IMR-90 (cell line): Measurements from ENCODE around the gene RASGRF2. TPM values are rescaled to one million over a fixed set of nuclear protein-coding genes. Genes with fewer than 3 reads are reported as not detected.
A peak's percentile ranks its signal among the peaks of the same experiment; 100 is the strongest.

ENCODE experiments used
- ATAC-seq: fragments of 200-7000 bp; cut with Tn5 transposase; 2 replicates; pipeline ENCODE4 v1.9.1; 2020; ENCODE audit warnings: low read depth, mild to moderate bottlenecking, moderate library complexity
- BruUV-seq: library from RNA; stranded (reverse); fragments of 400-500 nt; replicated peaks from 2 replicates; lab custom pipeline; 2021; lab: Mats Ljungman, UMichigan
- CTCF ChIA-PET: fragments of 300-600 bp; formaldehyde crosslinking; extraction: SDS; loops from one replicate; lab custom pipeline; 2021; ENCODE audit warnings: antibody characterized with exemption; lab: Yijun Ruan, JAX
- POLR2A ChIA-PET: fragments of 300-600 bp; sonication (Branson Sonifier 250); formaldehyde crosslinking; loops from one replicate; lab custom pipeline; 2022; ENCODE audit warnings: antibody characterized with exemption; ENCODE audit not compliant: unreplicated experiment; lab: Charles Lee
- DNase-seq: peaks from one replicate; pipeline ENCODE4 v3.0.0; 2013
- H2AFZ ChIP-seq: replicated peaks from 2 replicates; pipeline ENCODE3; 2013; ENCODE audit warnings: low read length, mild to moderate bottlenecking; ENCODE audit not compliant: poor library complexity
- H2AK5ac ChIP-seq: 2 replicates; pipeline ENCODE4 v1.6.1; 2013; ENCODE audit warnings: low read depth, low read length, inconsistent platforms
- H2AK9ac ChIP-seq: replicated peaks from 2 replicates; pipeline ENCODE3; 2013; ENCODE audit warnings: mild to moderate bottlenecking, low read depth, low read length, moderate library complexity; ENCODE audit not compliant: poor library complexity
- H2BK120ac ChIP-seq: 2 replicates; pipeline ENCODE4 v1.6.1; 2013; ENCODE audit warnings: low read depth, low read length, inconsistent platforms
- H2BK15ac ChIP-seq: 3 replicates; pipeline ENCODE4 v1.6.1; 2013; ENCODE audit warnings: low read depth, low read length, inconsistent platforms
- H2BK20ac ChIP-seq: 2 replicates; pipeline ENCODE4 v1.6.1; 2013; ENCODE audit warnings: low read depth, mild to moderate bottlenecking, inconsistent platforms, low read length, moderate library complexity
- H2BK5ac ChIP-seq: 2 replicates; pipeline ENCODE4 v1.6.1; 2013; ENCODE audit warnings: mild to moderate bottlenecking, low read depth, low read length, inconsistent platforms; ENCODE audit not compliant: poor library complexity, severe bottlenecking
- H3K14ac ChIP-seq: replicated peaks from 2 replicates; pipeline ENCODE4 v1.6.1; 2013; ENCODE audit warnings: low read depth, low read length, inconsistent platforms
- H3K18ac ChIP-seq: 2 replicates; pipeline ENCODE4 v1.6.1; 2013; ENCODE audit warnings: low read depth, low read length, control low read depth
- H3K23ac ChIP-seq: 2 replicates; pipeline ENCODE4 v1.6.1; 2013; ENCODE audit warnings: low read depth, low read length, inconsistent platforms
- H3K27ac ChIP-seq: 2 replicates; pipeline ENCODE4 v1.5.1; 2013; ENCODE audit warnings: mild to moderate bottlenecking, control low read depth, low read length; ENCODE audit not compliant: insufficient read depth
- H3K27me3 ChIP-seq: 2 replicates; pipeline ENCODE4 v1.6.1; 2013; ENCODE audit warnings: low read length; ENCODE audit not compliant: control insufficient read depth, insufficient read depth
- H3K36me3 ChIP-seq: 2 replicates; pipeline ENCODE4 v1.6.1; 2013; ENCODE audit warnings: low read length, mixed read lengths; ENCODE audit not compliant: control insufficient read depth, insufficient read depth
- H3K4ac ChIP-seq: 2 replicates; pipeline ENCODE4 v1.6.1; 2013; ENCODE audit warnings: low read depth, low read length, inconsistent platforms
- H3K4me1 ChIP-seq: 2 replicates; pipeline ENCODE4 v1.6.1; 2013; ENCODE audit warnings: low read length, mixed read lengths; ENCODE audit not compliant: control insufficient read depth, insufficient read depth
- H3K4me2 ChIP-seq: 2 replicates; pipeline ENCODE4 v1.6.1; 2013; ENCODE audit warnings: low read depth, mild to moderate bottlenecking, control low read depth, low read length, moderate library complexity
- H3K4me3 ChIP-seq: 2 replicates; pipeline ENCODE4 v1.5.1; 2013; ENCODE audit warnings: low read depth, mild to moderate bottlenecking, control low read depth, low read length, moderate library complexity; ENCODE audit not compliant: insufficient read depth
- H3K56ac ChIP-seq: 2 replicates; pipeline ENCODE4 v1.6.1; 2013; ENCODE audit warnings: low read length, inconsistent platforms; ENCODE audit not compliant: insufficient read depth; ENCODE audit errors: extremely low read depth
- H3K79me1 ChIP-seq, 2 experiments: 2 replicates each; pipeline ENCODE4 v1.6.1; 2013; ENCODE audit warnings: low read length in 2 of 2, inconsistent platforms in 1 of 2, low read depth in 1 of 2
- H3K9ac ChIP-seq: 2 replicates; pipeline ENCODE4 v1.6.1; 2013; ENCODE audit warnings: low read depth, low read length, control low read depth
- H3K9me1 ChIP-seq: 2 replicates; pipeline ENCODE4 v1.6.1; 2013; ENCODE audit warnings: low read length, inconsistent platforms; ENCODE audit not compliant: insufficient read depth
- H3K9me3 ChIP-seq: 2 replicates; pipeline ENCODE4 v1.6.1; 2013; ENCODE audit warnings: low read length; ENCODE audit not compliant: control insufficient read depth, insufficient read depth
- H4K20me1 ChIP-seq: 2 replicates; pipeline ENCODE4 v1.6.1; 2013; ENCODE audit warnings: low read length, inconsistent platforms; ENCODE audit not compliant: insufficient read depth
- H4K5ac ChIP-seq: 2 replicates; pipeline ENCODE4 v1.6.1; 2013; ENCODE audit warnings: mild to moderate bottlenecking, low read depth, low read length, control low read depth
- H4K8ac ChIP-seq, 2 experiments: 2 replicates each; pipeline ENCODE4 v1.6.1; 2013; ENCODE audit warnings: low read depth in 2 of 2, low read length in 2 of 2, control low read depth in 1 of 2, inconsistent platforms in 1 of 2
- H4K91ac ChIP-seq: 2 replicates; pipeline ENCODE4 v1.6.1; 2013; ENCODE audit warnings: low read depth, low read length, inconsistent platforms; ENCODE audit not compliant: insufficient read depth
- CEBPB ChIP-seq: IDR thresholded peaks from 2 replicates; pipeline ENCODE4 v1.6.1; 2012; ENCODE audit warnings: low read depth, low read length, improper control_type of control experiment
- FOS ChIP-seq: fragments of 150-350 bp; IDR thresholded peaks from 2 replicates; pipeline ENCODE4 v1.6.1; 2016; ENCODE audit warnings: low read depth, low read length
- USF2 ChIP-seq: fragments of 150-350 bp; IDR thresholded peaks from 2 replicates; pipeline ENCODE4 v1.6.1; 2017; ENCODE audit warnings: mild to moderate bottlenecking, antibody characterized with exemption, low read length, low read depth
- WGBS, 2 experiments: methylation state at CpG; one replicate each; pipeline versions ENCODE4 v1.1.5 to v1.1.7; 2013; ENCODE audit warnings: missing lambda C conversion rate in 2 of 2; ENCODE audit not compliant: insufficient read length in 1 of 2; ENCODE audit errors: extremely low coverage in 2 of 2; 5-methylcytosine and 5-hydroxymethylcytosine counted together
- dilution Hi-C: fragments of 300-500 bp; cut with HindIII; formaldehyde crosslinking; loops from one replicate; pipeline ENCODE4 v1.14.3; 2018; ENCODE audit warnings: low sequenced_read_pairs; ENCODE audit not compliant: unreplicated experiment
- in situ Hi-C: fragments of 300-500 bp; cut with MboI; formaldehyde crosslinking; loops from 3 replicates; pipeline ENCODE4 v1.14.3; 2019; ENCODE audit warnings: low sequenced_read_pairs, inconsistent platforms, mixed read lengths
- intact Hi-C: fragments of 100-400 bp; cut with micrococcal nuclease; formaldehyde crosslinking; loops from 2 replicates; pipeline ENCODE4 v1.10.0; 2022
- polyA plus RNA-seq, 3 experiments: library from polyadenylated mRNA; depleted of rRNA; stranded (reverse); fragments of >200 nt; gene quantifications; 2 replicates each; pipeline ENCODE4 v1.2.3, GENCODE V29; 2012; ENCODE audit warnings: low replicate concordance in 1 of 3
- total RNA-seq: library from RNA; depleted of rRNA; stranded (reverse); fragments of >200 nt; gene quantifications from 2 replicates; pipeline ENCODE4 v1.2.3, GENCODE V29; 2012

The RASGRF2 gene
- total and polyA plus RNA-seq, 2 of the 4 experiments (the other 2 are of a cell fraction): 2.9 to 5.0 TPM

- dilution Hi-C loops (no loop called here), intact Hi-C loops (no loop called here), in situ Hi-C loops (no loop called here)
- POLR2A ChIA-PET: interaction anchor here (0.6 kb wide), 1 partner anchor 547 kb away, joined by 7 read pairs; no protein-coding TSS in a partner anchor
- no peak overlapping the region for H3K18ac ChIP-seq
- H3K27me3 ChIP-seq: no peaks in the 10 kb centered on the region
- 87% methylated on average over 9 of the region's 12 CpGs; no CpG with 5 or more reads in 1 of the 2 experiments for WGBS, 2 experiments
- no peak overlapping the region for H2AK5ac ChIP-seq
- BruUV-seq: no TSS peak
- H2AFZ ChIP-seq: peak overlapping the region; percentile 38
- CTCF ChIA-PET: no interaction called here
- H4K8ac ChIP-seq: no peak overlapping the region
- TF ChIP-seq CEBPB: no peak
- no peak for TF ChIP-seq USF2
- TF ChIP-seq FOS: no peak
- no peak overlapping the region for H3K4me2 ChIP-seq
- no peak overlapping the region for H3K9ac ChIP-seq
- no peak overlapping the region for H2BK5ac ChIP-seq
- H2BK20ac ChIP-seq: no peak overlapping the region
- no peak overlapping the region for H3K4me3 ChIP-seq
- no peak for DNase-seq
- H2BK15ac ChIP-seq: no peak overlapping the region
- peaks cover 3% of the 10 kb centered on the region; the same call in 1 of the 2 replicates for H3K36me3 ChIP-seq
- H3K79me1 ChIP-seq: no peaks in the 10 kb centered on the region
- no peak overlapping the region for H3K4ac ChIP-seq
- no peak overlapping the region for H2BK120ac ChIP-seq
- no peak; the same call in 1 of the 2 replicates for ATAC-seq
- no peak overlapping the region for H3K56ac ChIP-seq
- no peak overlapping the region for H4K91ac ChIP-seq
- no peak overlapping the region for H3K14ac ChIP-seq
- peaks cover 2% of the 10 kb centered on the region; the same call in 1 of the 2 replicates for H3K4me1 ChIP-seq
- H4K5ac ChIP-seq: no peak overlapping the region
- no peak overlapping the region for H2AK9ac ChIP-seq
- H3K23ac ChIP-seq: no peak overlapping the region
- H3K27ac ChIP-seq: no peak overlapping the region
- 0 out of 2 replicates have a peak, but pooled peaks cover 6% of the 10 kb centered on the region for H3K9me1 ChIP-seq
- no peaks in the 10 kb centered on the region for H4K20me1 ChIP-seq
- H3K9me3 ChIP-seq: no peaks in the 10 kb centered on the region
Observed at GRCh38 chr5:81232464-81233079, 272.4 kb downstream of the RASGRF2 start.
